Measurements from ENCODE around the gene MSL3.

Gene MSL3

DNA sequence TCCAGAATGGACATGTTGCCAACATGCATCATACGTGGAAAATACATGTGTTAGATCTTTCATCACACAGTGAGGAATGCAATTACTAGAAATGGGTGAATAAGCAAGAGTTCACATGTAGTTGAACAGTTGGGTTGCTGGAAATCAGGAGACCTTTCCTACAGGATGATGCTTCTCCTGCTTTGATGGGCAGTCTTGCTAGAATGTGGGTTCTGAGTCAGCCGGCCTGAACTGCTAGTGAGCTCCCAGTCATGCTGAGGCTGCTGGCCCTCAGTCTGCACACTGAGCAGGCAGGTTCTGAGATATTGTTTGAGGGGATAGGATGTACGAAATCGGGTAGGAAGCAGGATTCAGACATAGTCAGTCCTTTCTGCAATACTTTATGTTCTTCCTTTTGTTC is 20.2 kb downstream of the MSL3 start:
- no peak for DNase-seq (ENCODE audit: low spot score)
- TF ChIP-seq, protein P1, sequence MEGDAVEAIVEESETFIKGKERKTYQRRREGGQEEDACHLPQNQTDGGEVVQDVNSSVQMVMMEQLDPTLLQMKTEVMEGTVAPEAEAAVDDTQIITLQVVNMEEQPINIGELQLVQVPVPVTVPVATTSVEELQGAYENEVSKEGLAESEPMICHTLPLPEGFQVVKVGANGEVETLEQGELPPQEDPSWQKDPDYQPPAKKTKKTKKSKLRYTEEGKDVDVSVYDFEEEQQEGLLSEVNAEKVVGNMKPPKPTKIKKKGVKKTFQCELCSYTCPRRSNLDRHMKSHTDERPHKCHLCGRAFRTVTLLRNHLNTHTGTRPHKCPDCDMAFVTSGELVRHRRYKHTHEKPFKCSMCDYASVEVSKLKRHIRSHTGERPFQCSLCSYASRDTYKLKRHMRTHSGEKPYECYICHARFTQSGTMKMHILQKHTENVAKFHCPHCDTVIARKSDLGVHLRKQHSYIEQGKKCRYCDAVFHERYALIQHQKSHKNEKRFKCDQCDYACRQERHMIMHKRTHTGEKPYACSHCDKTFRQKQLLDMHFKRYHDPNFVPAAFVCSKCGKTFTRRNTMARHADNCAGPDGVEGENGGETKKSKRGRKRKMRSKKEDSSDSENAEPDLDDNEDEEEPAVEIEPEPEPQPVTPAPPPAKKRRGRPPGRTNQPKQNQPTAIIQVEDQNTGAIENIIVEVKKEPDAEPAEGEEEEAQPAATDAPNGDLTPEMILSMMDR (IDR thresholded peaks at IDR 0.05; ENCODE audit: extremely low read depth, missing control alignments), result no peak

DNA sequence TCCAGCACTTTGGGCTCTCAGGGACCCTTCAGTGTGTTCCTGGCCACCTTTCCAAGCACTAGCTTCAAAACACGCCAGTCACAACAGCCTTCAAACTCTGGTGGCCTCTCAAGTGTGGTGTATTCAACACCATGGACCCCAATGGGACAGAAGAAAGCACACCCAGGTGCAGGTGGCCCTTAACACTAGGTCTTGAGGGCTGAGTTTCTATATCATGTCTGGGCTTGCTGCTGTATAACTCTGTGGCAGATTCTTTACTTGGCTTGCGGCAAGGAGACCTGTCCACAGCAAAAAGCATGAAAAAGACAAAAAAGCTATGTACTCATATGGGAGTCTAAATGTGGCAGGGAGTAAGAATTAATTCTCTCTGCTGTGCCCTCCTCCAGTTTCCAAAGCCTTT is 23.1 kb downstream of the MSL3 start:
- TF ChIP-seq, protein P1 (IDR thresholded peaks at IDR 0.05; ENCODE audit: extremely low read depth, missing control alignments), result no peak

DNA sequence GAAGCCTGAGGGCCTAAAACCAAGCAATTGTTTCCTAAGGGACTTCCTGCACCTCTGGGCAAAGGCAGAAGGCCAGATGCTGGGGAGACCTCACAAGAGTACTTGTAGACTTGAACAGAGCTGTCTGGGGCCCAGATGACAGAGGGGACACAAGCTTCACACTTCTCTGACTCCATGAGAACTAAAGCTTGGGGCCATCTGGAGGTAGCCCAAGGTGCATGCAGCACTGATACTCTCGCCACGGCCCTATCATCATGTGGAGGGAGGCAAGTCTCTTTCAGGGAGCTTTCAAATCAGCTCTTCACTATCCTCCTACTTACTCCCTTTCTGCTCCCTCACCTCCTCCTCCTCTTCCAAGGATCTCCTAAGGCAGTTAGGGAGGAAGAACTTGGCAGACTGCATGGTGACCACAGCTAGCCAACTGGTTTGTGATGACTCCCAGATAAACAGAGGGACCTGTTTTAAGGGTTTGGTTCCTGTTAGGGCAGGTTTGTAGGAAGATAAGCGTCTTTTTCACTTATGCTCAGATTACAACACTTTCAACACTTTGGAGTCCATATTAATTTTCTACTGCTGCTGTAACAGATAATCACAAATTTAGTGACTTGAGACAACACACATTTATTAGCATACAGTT is 23.8 kb downstream of the MSL3 start:
- TF ChIP-seq, protein P1 (IDR thresholded peaks at IDR 0.05; ENCODE audit: extremely low read depth, missing control alignments), result no peak

More for the DNA sequence above, 23.1 kb downstream of the MSL3 start:
- no peak for DNase-seq (ENCODE audit: low spot score)

DNA sequence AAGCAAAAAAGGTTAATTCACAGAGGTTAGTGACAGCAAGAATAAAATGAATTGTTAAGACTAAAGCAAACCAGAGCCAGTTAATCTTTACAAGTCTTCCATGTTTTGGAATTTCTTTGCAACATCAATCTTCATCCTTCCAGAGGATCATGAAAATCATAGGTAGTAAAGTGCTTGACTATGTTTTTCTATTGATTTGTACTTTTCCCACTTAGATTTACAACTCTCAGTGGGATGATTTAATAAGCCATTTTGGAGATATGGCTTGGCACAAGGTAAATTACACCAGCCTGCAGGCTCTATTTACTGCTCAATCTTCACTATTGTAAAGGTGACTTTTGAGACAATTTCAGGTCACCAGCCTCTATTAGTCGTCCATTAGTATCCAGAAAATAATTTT is 26.5 kb downstream of the MSL3 start:
- TF ChIP-seq, protein P1 (IDR thresholded peaks at IDR 0.05; ENCODE audit: extremely low read depth, missing control alignments), result no peak
- DNase-seq (ENCODE audit: low spot score), result no peak

More for the DNA sequence above, 23.8 kb downstream of the MSL3 start:
- no peak for DNase-seq (ENCODE audit: low spot score)

DNA sequence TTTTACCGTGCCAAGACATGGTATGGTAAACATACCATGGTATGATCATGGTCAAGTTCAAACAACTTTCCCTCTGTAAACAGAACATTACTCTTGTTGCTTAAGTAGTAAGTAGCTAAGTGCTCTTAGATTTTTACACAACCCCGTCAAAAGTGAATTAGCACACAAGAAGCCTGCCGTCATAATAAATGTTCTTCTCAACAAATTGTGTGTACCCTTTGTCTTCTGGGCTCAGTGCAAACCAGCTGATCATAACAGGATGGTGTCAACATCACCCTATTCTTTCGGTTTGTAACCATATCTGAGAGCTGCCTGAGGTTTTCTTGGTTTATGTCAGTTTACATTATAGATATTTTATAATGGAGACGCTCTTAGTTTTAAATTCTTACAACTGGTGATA is 28.8 kb downstream of the MSL3 start:
- no peak for DNase-seq (ENCODE audit: low spot score)
- TF ChIP-seq, protein P1 (IDR thresholded peaks at IDR 0.05; ENCODE audit: extremely low read depth, missing control alignments), result no peak

DNA sequence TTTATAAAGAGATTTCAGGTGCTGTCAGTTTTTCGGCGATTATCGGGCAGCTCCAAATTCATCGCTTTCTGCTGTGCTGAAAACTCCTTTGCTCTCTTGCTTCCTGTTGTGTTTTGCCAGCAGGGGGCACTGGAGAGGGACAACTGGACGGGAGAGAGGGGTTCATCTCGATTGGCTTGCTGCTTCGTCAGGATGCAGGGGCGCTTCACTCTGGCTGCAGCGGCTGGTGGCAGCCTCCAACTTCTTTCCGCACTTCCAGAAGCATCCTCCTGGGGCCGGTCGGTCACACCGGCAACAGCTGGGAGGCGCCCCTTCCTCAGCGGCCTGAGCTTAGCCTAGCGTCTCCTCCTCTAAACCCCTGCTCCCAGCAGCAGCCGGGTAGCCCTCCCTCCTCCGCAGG is 29.5 kb downstream of the MSL3 start:
- no peak for DNase-seq (ENCODE audit: low spot score)
- TF ChIP-seq, protein P1 (IDR thresholded peaks at IDR 0.05; ENCODE audit: extremely low read depth, missing control alignments), result no peak

DNA sequence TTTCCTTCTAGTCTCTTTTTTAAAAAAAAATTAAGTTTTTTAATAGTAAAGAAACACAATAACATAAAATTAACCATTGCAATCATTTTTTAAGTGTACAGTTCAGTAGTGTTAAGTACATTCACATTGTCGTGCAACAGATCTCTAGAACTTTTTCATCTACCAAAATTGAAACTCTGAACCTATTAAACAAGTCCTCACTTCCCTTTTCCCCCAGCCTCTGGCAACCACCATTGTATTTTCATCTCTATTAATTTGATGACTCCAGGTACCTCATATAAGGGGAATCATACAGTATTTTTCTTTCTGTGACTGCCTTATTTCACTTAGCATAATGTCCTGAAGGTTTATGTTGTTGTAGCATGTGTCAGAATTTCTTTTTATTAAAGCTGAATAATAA is 31.8 kb downstream of the MSL3 start:
- no peak for DNase-seq (ENCODE audit: low spot score)
- TF ChIP-seq, protein P1 (IDR thresholded peaks at IDR 0.05; ENCODE audit: extremely low read depth, missing control alignments), result no peak
